Central memory CD8-positive, alpha-beta T cell (primary cell): ENCODE measurements around the gene SULT4A1.

Experiments
- ATAC-seq: fragments of 150-1000 bp; cut with Tn5 transposase; replicated peaks from 2 replicates; pipeline ENCODE4 v1.10.0; 2022; ENCODE audit warnings: mild to moderate bottlenecking, moderate FRiP score, moderate number of reproducible peaks; ENCODE audit not compliant: poor library complexity, severe bottlenecking; ENCODE audit errors: extremely low read depth
- DNase-seq, 2 donors: peaks; one replicate each; pipeline ENCODE4 v3.0.0; 2021; ENCODE audit warnings: low spot score in 2 of 2
- H3K27ac Mint-ChIP-seq: one replicate; pipeline ENCODE4 v1.8.0; 2022; ENCODE audit warnings: low read depth, mild to moderate bottlenecking, moderate library complexity, mixed read lengths
- H3K27me3 Mint-ChIP-seq: one replicate; pipeline ENCODE4 v1.8.0; 2022; ENCODE audit warnings: mixed read lengths
- H3K36me3 Mint-ChIP-seq: one replicate; pipeline ENCODE4 v1.8.0; 2022; ENCODE audit warnings: mild to moderate bottlenecking, moderate library complexity, mixed read lengths; ENCODE audit not compliant: insufficient read depth
- H3K4me1 Mint-ChIP-seq: one replicate; pipeline ENCODE4 v1.8.0; 2022; ENCODE audit warnings: mixed read lengths
- H3K4me3 Mint-ChIP-seq: one replicate; pipeline ENCODE4 v1.8.0; 2022; ENCODE audit warnings: mild to moderate bottlenecking, moderate library complexity, mixed read lengths
- H3K9me3 Mint-ChIP-seq: one replicate; pipeline ENCODE4 v1.8.0; 2022; ENCODE audit warnings: mixed read lengths

The SULT4A1 gene

DNA sequence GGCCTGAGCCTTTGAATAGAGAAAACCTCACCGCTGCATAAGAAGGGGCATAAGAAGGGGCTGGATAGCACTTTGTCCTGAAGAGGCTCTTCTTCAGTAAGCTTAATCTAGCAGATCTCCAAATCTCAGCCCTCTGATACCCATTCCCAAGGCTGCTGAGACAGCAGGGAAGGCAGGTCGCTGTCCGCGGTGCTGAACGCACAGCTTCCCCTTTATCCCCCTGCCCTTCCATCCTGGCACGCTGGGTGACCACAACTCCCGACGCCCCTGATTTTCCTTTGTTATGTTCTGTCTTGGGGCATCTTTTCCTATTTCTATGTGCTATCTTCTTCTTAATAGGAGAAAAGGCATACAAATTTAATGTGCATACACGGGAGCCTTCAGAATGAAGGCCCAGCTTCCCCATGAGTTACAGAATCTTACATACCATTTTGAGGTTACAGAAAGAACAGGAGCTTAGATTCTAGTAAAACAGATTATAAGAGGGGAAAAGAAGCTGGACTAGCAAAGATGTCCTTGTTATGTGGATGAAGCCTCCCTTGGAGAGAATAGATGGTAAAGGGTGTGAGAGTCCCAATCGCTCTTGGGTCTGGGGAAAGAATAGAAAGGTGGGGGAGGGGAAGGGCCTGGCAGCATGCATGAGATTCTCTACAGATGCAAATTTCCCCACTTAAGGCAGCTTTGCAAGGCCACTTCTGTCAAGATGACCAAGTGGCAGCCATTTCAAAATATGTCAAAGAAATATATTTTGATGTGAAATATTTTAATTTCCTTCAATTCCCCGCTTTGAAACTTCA lies 5.7 kb upstream of the SULT4A1 start:
- Mint-ChIP-seq H3K4me3 (no peak overlapping the region), H3K27me3 (peaks cover 69% of the 10 kb centered on the region), H3K27ac (no peak overlapping the region), H3K9me3 (peaks cover 15% of the 10 kb centered on the region), H3K4me1 (no peaks in the 10 kb centered on the region), H3K36me3 (no peaks in the 10 kb centered on the region)
- ATAC-seq (no peak), DNase-seq (no peak)

DNA sequence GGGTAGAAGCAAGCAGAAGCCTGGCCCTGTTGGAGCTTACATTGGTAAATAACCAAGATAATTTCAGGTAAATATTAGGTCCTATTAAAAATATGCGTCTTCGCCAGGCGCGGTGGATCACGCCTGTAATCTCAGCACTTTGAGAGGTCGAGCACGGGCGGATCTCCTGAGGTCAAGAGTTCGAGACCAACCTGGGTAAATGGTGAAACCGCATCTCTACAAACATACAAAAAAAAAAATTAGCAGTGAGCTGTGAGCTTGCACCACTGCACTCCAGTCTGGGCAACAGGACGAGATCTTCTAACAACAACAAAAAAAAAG lies 529 bp upstream of the SULT4A1 start:
- ATAC-seq = no peak
- peak overlapping the region; percentile 20 for H3K4me3 Mint-ChIP-seq

DNA sequence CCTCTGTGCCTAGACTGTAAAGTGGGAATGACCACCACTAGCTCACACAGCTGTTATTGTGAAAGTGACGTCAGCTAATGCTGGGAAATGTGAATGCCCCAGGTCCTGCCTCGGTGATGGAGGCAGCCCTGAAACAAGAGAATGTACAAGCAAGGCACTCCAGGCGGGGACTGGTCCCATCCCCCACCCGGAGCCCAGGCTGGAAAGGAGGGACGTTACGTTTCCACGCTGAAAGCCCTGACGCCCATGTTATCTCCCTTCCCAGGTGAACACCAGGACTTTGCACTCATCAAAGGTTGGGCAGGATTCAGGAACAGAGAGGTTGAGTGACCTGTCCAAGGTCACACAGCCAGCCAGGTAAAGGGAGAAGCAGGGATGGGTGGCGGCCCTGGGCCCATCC lies 784 bp downstream of the SULT4A1 start:
- peaks cover 93% of the 10 kb centered on the region for H3K27me3 Mint-ChIP-seq
- H3K9me3 Mint-ChIP-seq = peaks cover 7% of the 10 kb centered on the region
- H3K27ac Mint-ChIP-seq = no peak overlapping the region
- DNase-seq (no peak), ATAC-seq (no peak)
- H3K36me3 Mint-ChIP-seq = peaks cover 4% of the 10 kb centered on the region
- H3K4me1 Mint-ChIP-seq = no peaks in the 10 kb centered on the region
- H3K4me3 Mint-ChIP-seq = no peak overlapping the region

More for the DNA sequence above, 529 bp upstream of the SULT4A1 start:
- Mint-ChIP-seq H3K27me3 (peaks cover 83% of the 10 kb centered on the region), H3K27ac (no peak overlapping the region), H3K36me3 (peaks cover 4% of the 10 kb centered on the region), H3K4me1 (no peaks in the 10 kb centered on the region), H3K9me3 (no peaks in the 10 kb centered on the region)
- DNase-seq = no peak

DNA sequence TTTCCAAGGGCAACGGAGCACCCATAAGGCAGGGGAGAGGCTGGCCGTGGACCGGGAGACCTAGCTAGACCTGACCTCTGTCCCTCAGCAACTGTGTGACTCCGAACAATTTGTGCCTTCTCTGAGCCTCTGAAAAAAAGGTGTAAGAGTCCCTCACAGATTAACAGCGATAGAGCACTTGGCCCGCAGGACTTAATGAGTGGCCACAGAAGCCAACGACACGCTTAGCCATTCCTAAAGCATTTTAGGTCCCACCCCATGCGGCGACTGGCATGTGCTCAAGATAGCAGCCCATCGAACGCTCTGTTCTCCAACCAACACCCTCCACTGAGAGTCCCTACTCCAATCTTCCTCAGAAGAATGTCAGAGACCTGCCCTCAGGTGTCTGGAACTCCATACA lies 1.5 kb downstream of the SULT4A1 start:
- H3K4me3 Mint-ChIP-seq = no peak overlapping the region
- peaks cover 7% of the 10 kb centered on the region for H3K9me3 Mint-ChIP-seq
- ATAC-seq = no peak
- H3K4me1 Mint-ChIP-seq = no peaks in the 10 kb centered on the region
- DNase-seq = no peak
- peaks cover 4% of the 10 kb centered on the region for H3K36me3 Mint-ChIP-seq
- H3K27me3 Mint-ChIP-seq = peaks cover 93% of the 10 kb centered on the region
- H3K27ac Mint-ChIP-seq = no peak overlapping the region

DNA sequence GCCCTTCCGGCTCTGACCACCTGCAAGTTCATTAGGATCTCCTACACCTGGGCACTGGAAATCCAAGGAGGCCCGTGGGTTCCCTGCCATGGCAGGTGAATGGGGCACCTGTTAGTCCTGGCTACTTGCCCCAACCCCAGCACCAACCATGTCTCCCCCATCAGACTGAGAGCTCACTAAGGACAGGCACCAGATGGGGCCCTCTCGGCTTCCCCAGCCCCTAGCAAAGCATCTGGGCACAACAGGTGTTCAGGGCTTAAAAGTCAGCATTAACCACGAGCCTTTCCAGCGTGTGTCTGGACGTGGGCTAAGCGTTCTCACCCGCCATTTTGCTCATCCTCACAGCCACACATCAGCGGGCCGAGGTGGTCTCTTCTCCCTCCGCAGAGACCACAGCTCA lies 2.2 kb downstream of the SULT4A1 start:
- no peak overlapping the region for H3K4me3 Mint-ChIP-seq
- ATAC-seq (no peak), DNase-seq (no peak)
- H3K4me1 Mint-ChIP-seq = no peaks in the 10 kb centered on the region
- peaks cover 4% of the 10 kb centered on the region for H3K36me3 Mint-ChIP-seq
- peaks cover 93% of the 10 kb centered on the region for H3K27me3 Mint-ChIP-seq
- no peak overlapping the region for H3K27ac Mint-ChIP-seq
- H3K9me3 Mint-ChIP-seq = peaks cover 7% of the 10 kb centered on the region

DNA sequence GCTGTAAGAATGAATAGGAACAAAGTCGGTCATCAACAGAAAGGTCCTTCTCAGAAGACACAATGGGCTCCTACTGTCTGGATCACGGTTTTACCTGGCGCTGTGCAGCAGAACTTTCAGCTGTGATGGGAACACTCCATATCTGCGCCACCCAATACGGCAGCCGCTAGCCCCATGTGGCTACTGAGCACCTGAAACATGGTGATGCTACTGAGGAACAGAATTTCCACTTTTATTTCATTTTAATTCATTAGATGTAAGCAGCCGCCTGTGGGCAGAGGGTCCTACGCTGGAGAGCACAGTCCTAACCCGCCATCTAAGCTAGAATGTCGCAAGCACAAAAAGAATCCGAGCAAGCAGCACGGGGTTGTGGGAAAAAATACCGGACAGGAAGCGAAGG lies 2.7 kb downstream of the SULT4A1 start:
- H3K36me3 Mint-ChIP-seq = peaks cover 4% of the 10 kb centered on the region
- no peak overlapping the region for H3K4me3 Mint-ChIP-seq
- H3K27me3 Mint-ChIP-seq = peaks cover 89% of the 10 kb centered on the region
- H3K9me3 Mint-ChIP-seq = peaks cover 7% of the 10 kb centered on the region
- DNase-seq (no peak), ATAC-seq (no peak)
- no peaks in the 10 kb centered on the region for H3K4me1 Mint-ChIP-seq
- H3K27ac Mint-ChIP-seq = no peak overlapping the region

DNA sequence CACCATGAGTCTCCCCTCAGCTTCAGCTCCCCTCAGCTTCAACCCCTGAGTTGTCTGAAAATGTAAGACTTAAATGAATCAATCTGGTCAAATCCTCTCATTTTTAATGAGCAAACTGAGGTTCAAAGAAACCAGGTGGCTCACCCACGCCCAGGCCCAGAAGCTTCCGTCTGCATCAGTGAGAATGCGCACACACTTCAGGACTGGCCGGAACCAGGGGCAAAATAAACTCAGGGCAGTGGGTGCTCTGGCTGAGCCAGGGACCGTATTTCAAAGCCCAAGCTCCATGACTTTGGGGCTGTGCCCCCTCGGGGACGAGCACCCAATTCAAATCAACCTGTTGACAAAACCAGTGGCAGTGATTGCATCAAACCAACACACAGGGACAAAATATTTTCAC lies 3.1 kb downstream of the SULT4A1 start:
- no peak for ATAC-seq
- no peak for DNase-seq
- H3K4me1 Mint-ChIP-seq = no peaks in the 10 kb centered on the region
- no peak overlapping the region for H3K27ac Mint-ChIP-seq
- peaks cover 85% of the 10 kb centered on the region for H3K27me3 Mint-ChIP-seq
- peaks cover 4% of the 10 kb centered on the region for H3K36me3 Mint-ChIP-seq
- no peak overlapping the region for H3K4me3 Mint-ChIP-seq
- H3K9me3 Mint-ChIP-seq = peaks cover 7% of the 10 kb centered on the region

GRCh38 chr22:43858156-43858895 lies 4.0 kb downstream of the SULT4A1 start:
- no peak for ATAC-seq
- Mint-ChIP-seq H3K4me3 (no peak overlapping the region), H3K27ac (no peak overlapping the region), H3K4me1 (no peaks in the 10 kb centered on the region), H3K36me3 (peaks cover 4% of the 10 kb centered on the region), H3K9me3 (peaks cover 7% of the 10 kb centered on the region), H3K27me3 (peaks cover 85% of the 10 kb centered on the region)
- DNase-seq = no peak

DNA sequence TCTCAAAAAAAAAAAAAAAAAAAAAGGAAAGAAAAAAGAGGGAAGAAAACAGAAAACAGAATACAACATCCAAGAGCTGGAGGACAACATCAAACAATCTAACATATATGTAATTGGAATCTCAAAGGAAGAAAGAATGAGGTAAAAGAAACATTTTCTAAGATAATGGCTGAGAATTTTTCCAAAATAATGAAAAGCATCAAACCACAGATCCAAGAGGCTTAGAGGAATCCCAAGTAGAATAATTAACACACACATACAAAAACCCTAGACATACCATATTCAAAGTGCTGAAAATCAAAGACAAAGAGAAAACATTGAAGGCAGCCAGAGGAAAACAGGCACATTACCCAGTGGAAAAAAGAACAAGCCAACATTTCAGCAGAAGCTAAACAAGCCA lies 4.9 kb downstream of the SULT4A1 start:
- Mint-ChIP-seq H3K27ac (no peak overlapping the region), H3K4me3 (no peak overlapping the region), H3K9me3 (peaks cover 7% of the 10 kb centered on the region), H3K36me3 (no peaks in the 10 kb centered on the region), H3K27me3 (peaks cover 86% of the 10 kb centered on the region), H3K4me1 (no peaks in the 10 kb centered on the region)
- no peak for ATAC-seq
- no peak for DNase-seq

DNA sequence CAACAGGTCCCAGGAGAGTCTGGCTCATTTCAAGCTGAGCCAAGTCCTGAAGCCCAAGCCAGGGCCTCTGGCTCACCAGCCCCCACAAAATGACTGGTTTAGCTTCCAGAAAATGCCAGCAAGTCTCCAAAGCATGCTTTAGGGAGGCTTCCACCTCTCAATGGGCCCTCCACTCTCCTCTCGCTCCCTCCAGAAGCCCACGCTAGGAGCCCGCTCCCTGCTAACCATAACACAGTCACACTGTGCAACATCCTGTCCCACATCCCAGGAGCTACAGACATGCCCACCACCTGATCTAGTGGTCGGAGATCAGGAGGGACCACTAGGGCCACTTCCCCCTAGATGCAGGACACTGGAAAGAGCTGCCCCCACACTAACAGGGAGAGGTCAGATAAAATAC lies 6.9 kb downstream of the SULT4A1 start:
- H3K27me3 Mint-ChIP-seq = peaks cover 92% of the 10 kb centered on the region
- no peak overlapping the region for H3K27ac Mint-ChIP-seq
- no peaks in the 10 kb centered on the region for H3K4me1 Mint-ChIP-seq
- H3K9me3 Mint-ChIP-seq = peaks cover 7% of the 10 kb centered on the region
- no peaks in the 10 kb centered on the region for H3K36me3 Mint-ChIP-seq
- H3K4me3 Mint-ChIP-seq = no peak overlapping the region
- DNase-seq (no peak), ATAC-seq (no peak)

- no peak overlapping the region for H3K4me3 Mint-ChIP-seq
- H3K4me1 Mint-ChIP-seq = no peaks in the 10 kb centered on the region
- ATAC-seq (no peak), DNase-seq (no peak)
- H3K9me3 Mint-ChIP-seq = peaks cover 7% of the 10 kb centered on the region
- peaks cover 92% of the 10 kb centered on the region for H3K27me3 Mint-ChIP-seq
- no peak overlapping the region for H3K27ac Mint-ChIP-seq
- H3K36me3 Mint-ChIP-seq = no peaks in the 10 kb centered on the region
Observed at GRCh38 chr22:43854786-43855271, 7.5 kb downstream of the SULT4A1 start.

- no peaks in the 10 kb centered on the region for H3K36me3 Mint-ChIP-seq
- peaks cover 92% of the 10 kb centered on the region for H3K27me3 Mint-ChIP-seq
- H3K9me3 Mint-ChIP-seq = peaks cover 7% of the 10 kb centered on the region
- ATAC-seq (no peak), DNase-seq (no peak)
- H3K27ac Mint-ChIP-seq = no peak overlapping the region
- H3K4me3 Mint-ChIP-seq = no peak overlapping the region
- H3K4me1 Mint-ChIP-seq = no peaks in the 10 kb centered on the region
Observed at GRCh38 chr22:43854121-43854785, 8.1 kb downstream of the SULT4A1 start.
